Measurements from ENCODE around the gene EXOC4. TPM values are rescaled to one million over a fixed set of nuclear protein-coding genes. Genes with fewer than 3 reads are reported as not detected.

EXOC4 gene
- 124 and 135 TPM in 2 replicates for total RNA-seq

DNA sequence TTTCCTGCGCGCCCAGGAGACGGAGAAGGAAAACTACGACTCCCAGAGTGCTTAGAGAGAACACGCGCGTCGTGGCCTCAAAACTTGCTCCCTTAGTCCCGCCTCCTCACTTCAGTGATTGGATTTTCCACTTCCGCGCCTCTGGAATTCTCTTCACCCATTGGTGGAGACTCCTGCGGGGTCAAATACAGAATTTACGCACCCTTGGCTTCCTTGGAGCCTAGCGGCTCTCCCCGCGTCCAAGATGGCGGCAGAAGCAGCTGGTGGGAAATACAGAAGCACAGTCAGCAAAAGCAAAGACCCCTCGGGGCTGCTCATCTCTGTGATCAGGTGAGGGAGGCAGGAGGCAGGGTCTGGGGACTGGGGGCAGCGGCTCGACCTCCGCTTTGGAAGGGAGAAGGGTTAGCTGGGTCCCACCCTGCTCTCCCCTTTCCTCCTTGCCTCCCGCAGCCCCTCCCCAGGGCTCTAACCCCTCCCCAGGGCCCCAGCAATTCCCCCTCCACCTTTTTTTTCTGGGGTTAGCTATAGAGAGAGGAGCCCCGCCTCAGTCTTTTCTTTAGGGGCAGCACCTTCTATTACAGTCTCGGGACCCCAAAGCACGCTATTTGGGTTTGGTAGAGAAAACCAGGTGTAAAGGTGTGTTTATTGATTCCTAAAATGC is at the start of gene EXOC4:
EXOC4 (plus strand) TSS at position 221 of the 661 bp plus-strand sequence.

Other genes with a start within 250 kb of the EXOC4 start
- 53.0 and 67.4 TPM in 2 replicates for gene CHCHD3, start 171.0 kb upstream of the EXOC4 start, total RNA-seq